HEK293 (cell line): Measurements from ENCODE around the gene TMEM72.

Experiments used
- CTCF ChIP-seq: fragments of 450-650 bp; formaldehyde crosslinking; IDR thresholded peaks from 2 replicates; pipeline ENCODE4 v1.5.1; 2016; ENCODE audit warnings: missing biosample characterization, missing genetic modification characterization
- HOXA7 ChIP-seq: sonication (generic); formaldehyde crosslinking; IDR thresholded peaks from 2 replicates; pipeline ENCODE4 v1.8.1; 2022; ENCODE audit warnings: missing genetic modification reagents, borderline replicate concordance
- SP2 ChIP-seq: fragments of 450-650 bp; formaldehyde crosslinking; IDR thresholded peaks from 2 replicates; pipeline ENCODE4 v1.5.1; 2016; ENCODE audit warnings: missing biosample characterization, missing genetic modification characterization
- ZNF140 ChIP-seq: fragments of 450-650 bp; formaldehyde crosslinking; IDR thresholded peaks from 2 replicates; pipeline ENCODE4 v1.5.1; 2016; ENCODE audit warnings: missing biosample characterization, missing genetic modification characterization
- ZNF350 ChIP-seq: fragments of 450-650 bp; formaldehyde crosslinking; IDR thresholded peaks from 2 replicates; pipeline ENCODE4 v1.5.0; 2017; ENCODE audit warnings: missing biosample characterization, mild to moderate bottlenecking, missing genetic modification characterization
- ZNF473 ChIP-seq: fragments of 450-650 bp; formaldehyde crosslinking; IDR thresholded peaks from 2 replicates; pipeline ENCODE4 v1.5.1; 2017; ENCODE audit warnings: missing biosample characterization, missing genetic modification characterization
- ZSCAN16 ChIP-seq: fragments of 450-650 bp; formaldehyde crosslinking; IDR thresholded peaks from 2 replicates; pipeline ENCODE4 v1.5.1; 2016; ENCODE audit warnings: missing biosample characterization, missing genetic modification characterization

GRCh38 chr10:44947371-44948152 is 36.4 kb downstream of the TMEM72 start:
- TF ChIP-seq SP2 (tag by site-specific recombination) (no peak), ZNF350 (no peak), CTCF (tag by site-specific recombination) (no peak), ZNF140 (no peak), ZNF473 (no peak), ZSCAN16 (tag by site-specific recombination) (no peak), HOXA7 (CRISPR knock-in tag) (no peak)
